Epithelial cell of prostate (primary cell): ENCODE measurements around the gene ZNF682.
"Not testable (repeated sequence)": the region's sequence is repeated elsewhere in the genome, so short reads cannot be mapped to it uniquely, and the experiment has no call there.

Experiments
- DNase-seq: peaks from one replicate; pipeline ENCODE4 v3.0.0-alpha.2; 2011; ENCODE audit warnings: low read depth, low spot score
- H3K27ac ChIP-seq: fragments of 450-650 bp; 2 replicates; pipeline ENCODE4 v1.5.1; 2017; ENCODE audit warnings: mild to moderate bottlenecking

The ZNF682 gene

GRCh38 chr19:20028611-20029010 lies 10.7 kb downstream of the ZNF682 start:
- no peak overlapping the region for H3K27ac ChIP-seq
- DNase-seq = no peak

GRCh38 chr19:20005741-20006140 lies 33.6 kb downstream of the ZNF682 start:
- no peak for DNase-seq
- no peak overlapping the region for H3K27ac ChIP-seq

- no peak for DNase-seq
- H3K27ac ChIP-seq = no peak overlapping the region
Measured at GRCh38 chr19:19997656-19998268, 41.5 kb downstream of the ZNF682 start.

GRCh38 chr19:19966862-19967261 lies 72.4 kb downstream of the ZNF682 start:
- H3K27ac ChIP-seq = no peak overlapping the region

GRCh38 chr19:19966126-19966525 lies 73.2 kb downstream of the ZNF682 start:
- H3K27ac ChIP-seq, DNase-seq: not testable (repeated sequence)

More at GRCh38 chr19:19966862-19967261, 72.4 kb downstream of the ZNF682 start:
- DNase-seq = no peak

- H3K27ac ChIP-seq = no peak overlapping the region
- no peak for DNase-seq
Measured at GRCh38 chr19:19964416-19964815, 74.9 kb downstream of the ZNF682 start.

- DNase-seq, H3K27ac ChIP-seq: not testable (repeated sequence)
Measured at GRCh38 chr19:19959151-19959799, 80.0 kb downstream of the ZNF682 start.

- not testable (repeated sequence) for DNase-seq, H3K27ac ChIP-seq
Measured at GRCh38 chr19:19957766-19958165, 81.5 kb downstream of the ZNF682 start.

GRCh38 chr19:19956434-19957075 lies 82.8 kb downstream of the ZNF682 start:
- DNase-seq = no peak
- H3K27ac ChIP-seq = no peak overlapping the region

- no peak overlapping the region for H3K27ac ChIP-seq
Measured at GRCh38 chr19:19955208-19955607, 84.1 kb downstream of the ZNF682 start.

More at GRCh38 chr19:19955208-19955607, 84.1 kb downstream of the ZNF682 start:
- no peak for DNase-seq
